ENCODE measurements around the gene GOLGA5. TPM values are rescaled to one million over a fixed set of nuclear protein-coding genes. Genes with fewer than 3 reads are reported as not detected.

The GOLGA5 gene
- total RNA-seq, 1 experiment from 2014 or later: 25.4 TPM

DNA sequence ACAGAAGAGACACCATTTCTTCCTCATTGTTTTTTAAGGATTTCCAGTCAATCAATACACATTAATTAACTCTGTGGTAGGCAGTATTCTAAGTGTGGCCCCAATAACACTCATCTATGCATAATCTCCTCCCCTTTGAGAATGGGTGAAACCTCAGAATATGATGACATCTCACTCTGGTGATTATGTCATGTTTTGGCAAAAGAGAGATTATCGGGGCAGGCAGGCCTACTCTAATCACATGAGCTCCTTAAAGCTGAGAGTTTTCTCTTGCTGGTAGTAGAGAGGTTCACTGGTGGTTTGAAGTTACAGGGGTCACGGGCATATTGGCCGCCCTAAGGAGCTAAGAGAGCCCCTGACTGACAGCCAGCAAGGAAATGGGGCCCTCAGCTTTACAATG, 38.6 kb upstream of the GOLGA5 start:
- H2BK15ac ChIP-seq (ENCODE audit: low read depth, low read length): no peak overlapping the region
- no peak overlapping the region for H2AFZ ChIP-seq (ENCODE audit: low read length)
- Mint-ChIP-seq H3K4me1 (0 out of 4 replicates have a peak, but pooled peaks cover 0 to 5% of the 10 kb centered on the region in 2 experiments), H3K27me3 (ENCODE audit: low read depth) (peaks cover 10% of the 10 kb centered on the region), H3K9me3 (peaks cover 0 to 2% of the 10 kb centered on the region in 2 experiments; a peak in 2 of 5 replicates), H3K4me3 (no peak overlapping the region), H3K36me3 (ENCODE audit: insufficient read depth in 1 of 3, low read depth in 3 of 3) (no peaks in the 10 kb centered on the region), H3K27ac (no peak overlapping the region)
- H3K56ac ChIP-seq (ENCODE audit: insufficient read length, low read depth, low read length): no peak overlapping the region
- H3T11ph ChIP-seq (ENCODE audit: low read length): no peak overlapping the region
- no peak overlapping the region for H3K4ac ChIP-seq (ENCODE audit: low read depth, low read length)
- no peak overlapping the region for H2BK20ac ChIP-seq (ENCODE audit: low read depth, low read length, poor library complexity, severe bottlenecking)
- H3K9ac ChIP-seq (ENCODE audit: extremely low read depth, insufficient read length, low read length): no peak overlapping the region
- no peak overlapping the region for H3K18ac ChIP-seq (ENCODE audit: insufficient read length, low read depth, low read length)
- H4K91ac ChIP-seq (ENCODE audit: insufficient read length, low read depth, low read length): no peak overlapping the region
- no peak overlapping the region for H3K23ac ChIP-seq (ENCODE audit: insufficient read length, low read depth, low read length)
- H2BK5ac ChIP-seq (ENCODE audit: insufficient read length, low read length): no peak overlapping the region
- no peak for DNase-seq
- H4K20me1 ChIP-seq (ENCODE audit: control insufficient read depth, insufficient read depth, insufficient read length): no peaks in the 10 kb centered on the region
- H3K27ac ChIP-seq (ENCODE audit: insufficient read length, low read depth, low read length): no peak overlapping the region
- no peaks in the 10 kb centered on the region for H3K79me1 ChIP-seq (ENCODE audit: insufficient read depth, low read depth, low read length, poor library complexity, severe bottlenecking)
- H2BK120ac ChIP-seq (ENCODE audit: low read depth, low read length, poor library complexity, severe bottlenecking): no peak overlapping the region
- no peak overlapping the region for H3K14ac ChIP-seq (ENCODE audit: insufficient read depth, low read length)
- no CpG with 5 or more reads among the region's 3 CpGs for WGBS (ENCODE audit: extremely low coverage, insufficient read length, low lambda C conversion rate)
- H3K9me3 ChIP-seq (ENCODE audit: control insufficient read depth, low read depth, low read length): no peaks in the 10 kb centered on the region
- no peak overlapping the region for H2AK5ac ChIP-seq (ENCODE audit: insufficient read length, low read length)
- H4K8ac ChIP-seq (replicated peaks; ENCODE audit: insufficient read length, low read depth, low read length): no peak overlapping the region
- no peak overlapping the region for H4K5ac ChIP-seq (ENCODE audit: insufficient read length, low read depth, low read length)
- no peaks in the 10 kb centered on the region for H3K4me1 ChIP-seq (ENCODE audit: insufficient read depth, low read length)
- TF ChIP-seq, protein P1, sequence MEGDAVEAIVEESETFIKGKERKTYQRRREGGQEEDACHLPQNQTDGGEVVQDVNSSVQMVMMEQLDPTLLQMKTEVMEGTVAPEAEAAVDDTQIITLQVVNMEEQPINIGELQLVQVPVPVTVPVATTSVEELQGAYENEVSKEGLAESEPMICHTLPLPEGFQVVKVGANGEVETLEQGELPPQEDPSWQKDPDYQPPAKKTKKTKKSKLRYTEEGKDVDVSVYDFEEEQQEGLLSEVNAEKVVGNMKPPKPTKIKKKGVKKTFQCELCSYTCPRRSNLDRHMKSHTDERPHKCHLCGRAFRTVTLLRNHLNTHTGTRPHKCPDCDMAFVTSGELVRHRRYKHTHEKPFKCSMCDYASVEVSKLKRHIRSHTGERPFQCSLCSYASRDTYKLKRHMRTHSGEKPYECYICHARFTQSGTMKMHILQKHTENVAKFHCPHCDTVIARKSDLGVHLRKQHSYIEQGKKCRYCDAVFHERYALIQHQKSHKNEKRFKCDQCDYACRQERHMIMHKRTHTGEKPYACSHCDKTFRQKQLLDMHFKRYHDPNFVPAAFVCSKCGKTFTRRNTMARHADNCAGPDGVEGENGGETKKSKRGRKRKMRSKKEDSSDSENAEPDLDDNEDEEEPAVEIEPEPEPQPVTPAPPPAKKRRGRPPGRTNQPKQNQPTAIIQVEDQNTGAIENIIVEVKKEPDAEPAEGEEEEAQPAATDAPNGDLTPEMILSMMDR (conservative IDR thresholded peaks at IDR 0.05): no peak
- no peaks in the 10 kb centered on the region for H3K23me2 ChIP-seq (ENCODE audit: insufficient read length, low read depth, low read length, poor library complexity, severe bottlenecking)
- no peaks in the 10 kb centered on the region for H3K79me2 ChIP-seq (ENCODE audit: insufficient read depth, low read length)
- no peaks in the 10 kb centered on the region for H3K27me3 ChIP-seq (ENCODE audit: insufficient read depth, low read length)
- no peak overlapping the region for H2BK12ac ChIP-seq (ENCODE audit: insufficient read length, low read depth, low read length)
- H3K4me2 ChIP-seq (ENCODE audit: insufficient read depth, insufficient read length, low read length): no peak overlapping the region

Data from H9 (cell line).